HG03565 (cell line): Measurements from ENCODE around the gene LCN12.
"Not testable (repeated sequence)": the region's sequence is repeated elsewhere in the genome, so short reads cannot be mapped to it uniquely, and the experiment has no call there.

Experiments
- ATAC-seq: cut with Tn5 transposase; IDR thresholded peaks from one replicate; pipeline ENCODE4 v1.9.1; 2021; ENCODE audit warnings: mild to moderate bottlenecking, moderate library complexity; ENCODE audit not compliant: unreplicated experiment

Gene LCN12

GRCh38 chr9:136985027-136985602, 33.0 kb downstream of the LCN12 start:
- no peak for ATAC-seq

- ATAC-seq, result no peak
Observed at GRCh38 chr9:136985853-136986252, 33.8 kb downstream of the LCN12 start.

GRCh38 chr9:136988872-136989271, 36.8 kb downstream of the LCN12 start:
- ATAC-seq, result no peak

- ATAC-seq, result no peak
Observed at GRCh38 chr9:136990242-136990911, 38.3 kb downstream of the LCN12 start.

- ATAC-seq, result peak; percentile 59
Observed at GRCh38 chr9:136991993-136992818, 40.1 kb downstream of the LCN12 start, which contains the start of gene PAXX. PAXX (plus strand) TSS chr9:136992422; CDS start chr9:136992444, 22 bp downstream.

- ATAC-seq, result no peak
Observed at GRCh38 chr9:136992819-136993369, 40.8 kb downstream of the LCN12 start.

- ATAC-seq, result no peak
Observed at GRCh38 chr9:136994180-136994887, 42.3 kb downstream of the LCN12 start.

GRCh38 chr9:136994888-136995230, 42.8 kb downstream of the LCN12 start:
- ATAC-seq, result no peak

GRCh38 chr9:136995362-136995761, 43.3 kb downstream of the LCN12 start:
- no peak for ATAC-seq

- no peak for ATAC-seq
Observed at GRCh38 chr9:136995772-136996311, 43.8 kb downstream of the LCN12 start.

GRCh38 chr9:136996361-136997292, 44.6 kb downstream of the LCN12 start, which contains the start of gene CLIC3:
CLIC3 (minus strand) TSS chr9:136996568; CDS start chr9:136996543, 25 bp downstream.
- ATAC-seq, result no peak

GRCh38 chr9:136997371-136997770, 45.3 kb downstream of the LCN12 start:
- no peak for ATAC-seq

GRCh38 chr9:136997830-136998234, 45.8 kb downstream of the LCN12 start:
- no peak for ATAC-seq

- ATAC-seq, result peak; percentile 66
Observed at GRCh38 chr9:137000177-137000930, 48.3 kb downstream of the LCN12 start.

- ATAC-seq, result no peak
Observed at GRCh38 chr9:137001857-137002645, 50.0 kb downstream of the LCN12 start.

- ATAC-seq, result no peak
Observed at GRCh38 chr9:137002646-137003041, 50.6 kb downstream of the LCN12 start.

- ATAC-seq, result not testable (repeated sequence)
Observed at GRCh38 chr9:137004285-137004684, 52.2 kb downstream of the LCN12 start.
